Right renal cortex interstitium (tissue), 3 donors: ENCODE measurements around the gene IGFN1. TPM values are rescaled to one million over a fixed set of nuclear protein-coding genes. Genes with fewer than 3 reads are reported as not detected.

Experiments
- DNase-seq, 3 donors: peaks; one replicate each; pipeline ENCODE4 v3.0.0-alpha.2; 2013; ENCODE audit warnings: low read depth in 3 of 3, low spot score in 2 of 3
- polyA plus RNA-seq, 3 donors: library from polyadenylated mRNA; unstranded; fragments of 120-200 nt; gene quantifications; one replicate each; pipeline ENCODE4 v1.2.1, GENCODE V29; 2013; ENCODE audit not compliant: insufficient read length in 3 of 3

IGFN1 gene
- polyA plus RNA-seq, 3 donors = 0.13 to 0.42 (median 0.29) TPM

DNA sequence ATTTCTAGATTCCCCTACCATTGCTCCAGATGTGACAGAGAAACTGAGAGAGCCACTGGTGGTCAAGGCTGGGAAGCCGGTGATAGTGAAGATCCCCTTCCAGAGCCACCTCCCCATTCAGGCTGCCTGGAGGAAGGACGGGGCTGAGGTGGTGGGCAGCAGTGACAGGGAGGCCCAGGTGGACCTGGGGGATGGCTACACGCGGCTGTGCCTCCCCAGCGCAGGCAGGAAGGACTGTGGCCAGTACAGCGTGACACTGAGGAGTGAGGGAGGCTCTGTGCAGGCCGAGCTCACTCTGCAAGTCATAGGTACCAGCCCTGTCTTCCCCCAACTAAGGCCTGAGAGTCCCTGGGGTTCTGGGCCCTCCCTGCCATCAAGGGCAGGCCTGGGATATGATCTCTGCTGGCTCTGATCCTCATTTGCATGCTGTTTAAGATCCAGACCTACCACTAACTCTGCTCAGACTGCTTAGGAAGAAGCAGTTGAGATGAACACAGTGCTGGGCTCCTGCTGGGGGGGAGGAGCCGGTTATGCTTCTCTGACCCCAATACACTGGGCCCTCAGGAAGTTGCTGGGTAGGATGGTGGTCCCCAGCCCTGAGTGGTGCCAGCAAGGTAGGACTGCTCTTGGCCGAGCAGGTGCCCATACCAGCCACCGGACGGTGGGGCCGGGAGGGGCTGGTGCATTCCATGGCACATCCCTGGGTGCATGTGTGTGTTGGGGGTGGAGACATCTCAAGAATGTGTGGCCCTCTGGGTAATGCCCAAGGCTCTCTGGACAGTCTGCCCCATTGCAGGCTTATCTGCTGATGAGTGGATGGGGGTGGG is 25.1 kb downstream of the IGFN1 start:
- no peak for DNase-seq

- DNase-seq = no peak
These were observed 25.9 kb downstream of the IGFN1 start for GRCh38 chr1:201216395-201217085.

DNA sequence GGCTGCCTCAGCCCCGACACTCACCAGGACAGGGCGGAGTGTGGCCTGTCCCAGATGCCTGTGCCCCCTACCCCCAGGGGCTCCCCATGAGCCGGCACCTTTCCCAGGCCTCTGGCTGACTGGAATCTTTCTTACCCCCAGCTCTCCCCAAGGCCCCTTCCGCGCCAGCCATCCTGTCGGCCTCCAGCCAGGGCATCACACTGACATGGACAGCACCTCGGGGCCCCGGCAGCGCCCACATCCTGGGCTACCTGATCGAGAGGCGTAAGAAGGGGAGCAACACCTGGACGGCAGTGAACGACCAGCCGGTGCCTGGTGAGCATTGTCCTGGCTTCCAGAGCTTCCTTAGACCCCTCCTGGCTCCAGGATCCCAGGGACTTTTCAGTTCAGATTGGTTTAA is 26.5 kb downstream of the IGFN1 start:
- DNase-seq = no peak

DNA sequence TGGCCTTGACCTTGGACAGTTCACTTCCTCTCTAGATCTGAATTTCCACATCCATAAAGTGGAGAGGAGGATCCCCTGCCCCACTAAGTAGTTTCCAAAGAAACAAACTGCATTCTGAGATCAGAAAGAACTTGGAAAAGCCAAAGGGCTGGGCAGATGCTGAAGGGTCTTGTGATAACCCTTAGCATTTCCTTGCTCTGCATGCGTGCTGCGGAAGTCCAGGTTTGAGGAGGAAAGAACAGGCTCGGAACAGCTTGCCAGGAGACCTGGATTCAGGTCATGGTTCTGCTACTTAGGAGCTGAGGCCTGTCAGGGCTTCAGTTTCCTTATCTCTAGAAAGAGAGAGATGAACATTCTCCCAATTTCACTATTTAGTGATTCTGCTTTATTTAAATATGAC is 27.2 kb downstream of the IGFN1 start:
- no peak for DNase-seq

DNA sequence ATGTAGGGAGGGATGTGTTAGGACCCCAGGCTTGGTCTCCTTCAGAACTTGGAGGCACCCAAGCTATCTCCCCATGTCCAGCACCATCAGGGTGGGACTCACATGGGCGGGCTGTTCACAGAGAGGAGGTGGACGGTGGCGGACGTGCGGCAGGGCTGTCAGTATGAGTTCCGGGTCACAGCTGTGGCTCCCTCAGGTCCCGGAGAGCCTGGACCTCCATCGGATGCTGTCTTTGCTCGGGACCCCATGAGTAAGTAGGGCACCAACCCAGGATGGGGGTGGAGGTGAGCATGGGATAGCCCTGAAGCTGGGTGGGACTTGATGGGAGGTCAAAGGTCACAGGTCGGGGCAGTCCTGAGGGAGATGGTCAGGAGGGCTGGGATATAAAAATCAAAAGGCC is 27.8 kb downstream of the IGFN1 start:
- DNase-seq = no peak

DNA sequence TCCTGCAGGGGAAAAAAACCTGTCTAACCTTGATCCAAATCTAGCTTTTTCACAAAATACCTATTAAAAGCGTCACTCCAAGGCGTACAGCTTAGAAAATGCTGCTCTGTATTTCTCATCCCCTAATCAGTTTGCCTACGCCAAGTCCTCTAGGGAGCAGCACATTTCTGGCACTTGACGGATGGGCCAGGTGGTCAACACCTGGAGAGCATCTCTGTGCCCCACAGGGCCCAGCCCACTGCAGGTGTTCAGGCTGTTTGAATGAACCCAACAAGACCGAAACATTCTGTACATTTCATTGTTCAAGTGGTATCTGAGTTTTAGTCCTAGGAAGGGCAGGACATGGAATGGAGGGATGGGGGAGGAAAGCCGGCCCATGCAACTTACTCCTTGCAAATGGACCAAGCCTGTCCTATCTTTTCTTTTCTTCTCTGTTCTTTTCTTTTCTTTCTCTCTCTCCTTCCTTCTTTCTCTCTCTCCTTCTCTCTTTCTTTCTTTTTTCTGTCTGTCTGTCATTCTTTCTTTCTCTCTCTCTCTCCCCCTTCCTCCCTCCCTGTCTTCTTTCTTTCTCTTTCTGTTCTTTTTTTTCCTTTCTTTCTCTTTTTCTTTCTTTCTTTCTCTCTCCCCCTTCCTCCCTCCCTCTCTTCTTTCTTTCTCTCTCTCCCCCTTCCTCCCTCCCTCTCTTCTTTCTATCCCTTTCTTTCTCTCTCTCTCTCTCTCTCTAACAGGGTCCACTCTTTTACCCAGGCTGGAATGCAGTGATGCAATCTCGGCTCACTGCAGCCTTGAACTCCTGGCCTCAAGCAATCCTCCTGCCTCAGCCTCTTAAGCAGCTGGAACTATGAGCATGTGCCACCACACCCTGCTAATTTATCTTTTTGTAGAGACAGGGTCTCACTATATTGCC is 29.1 kb downstream of the IGFN1 start:
- no peak for DNase-seq

GRCh38 chr1:201220388-201220715 is 29.7 kb downstream of the IGFN1 start:
- no peak for DNase-seq

- no peak for DNase-seq
These were observed 30.7 kb downstream of the IGFN1 start for GRCh38 chr1:201221201-201221846.

- DNase-seq = no peak
These were observed 31.5 kb downstream of the IGFN1 start for GRCh38 chr1:201222125-201222524.

DNA sequence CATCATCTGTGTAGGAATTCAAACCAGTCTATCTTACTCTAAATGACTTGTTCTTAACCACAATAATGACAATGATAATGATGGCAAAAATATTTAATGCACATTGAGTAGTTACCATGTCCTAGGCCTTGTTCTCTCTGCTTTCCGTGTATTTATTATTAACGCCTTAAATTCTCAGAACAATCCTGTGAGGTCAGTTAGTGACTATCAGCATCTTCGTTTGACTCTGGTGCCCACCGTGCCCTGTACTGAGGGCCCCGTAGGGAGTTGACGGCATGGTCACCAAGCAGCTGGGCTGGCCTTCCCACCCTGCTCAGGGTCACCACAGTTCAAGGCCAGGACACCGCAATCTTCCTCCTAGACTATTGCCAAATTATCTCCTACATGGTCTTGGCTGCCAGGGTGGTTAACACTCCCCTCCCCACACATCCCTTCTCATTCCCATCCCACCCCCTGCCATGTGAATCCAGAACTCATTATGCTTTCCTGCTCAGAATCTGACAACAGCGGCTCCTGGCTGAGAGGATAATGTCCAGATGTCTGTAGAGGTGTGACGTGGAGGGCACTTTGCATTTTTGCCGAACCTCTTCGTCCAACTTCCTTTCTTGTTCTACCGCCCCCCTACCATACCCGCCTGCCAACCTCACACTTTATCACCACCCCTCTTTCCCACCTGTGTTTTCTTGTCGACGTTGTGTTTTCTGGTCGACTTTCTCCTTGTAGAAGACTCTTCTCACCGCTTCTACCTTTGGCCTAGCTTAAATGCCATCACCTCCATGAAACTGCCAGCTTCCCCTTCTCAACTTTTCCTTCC is 33.4 kb downstream of the IGFN1 start:
- no peak for DNase-seq

GRCh38 chr1:201224666-201225370 is 34.2 kb downstream of the IGFN1 start:
- DNase-seq = no peak

DNA sequence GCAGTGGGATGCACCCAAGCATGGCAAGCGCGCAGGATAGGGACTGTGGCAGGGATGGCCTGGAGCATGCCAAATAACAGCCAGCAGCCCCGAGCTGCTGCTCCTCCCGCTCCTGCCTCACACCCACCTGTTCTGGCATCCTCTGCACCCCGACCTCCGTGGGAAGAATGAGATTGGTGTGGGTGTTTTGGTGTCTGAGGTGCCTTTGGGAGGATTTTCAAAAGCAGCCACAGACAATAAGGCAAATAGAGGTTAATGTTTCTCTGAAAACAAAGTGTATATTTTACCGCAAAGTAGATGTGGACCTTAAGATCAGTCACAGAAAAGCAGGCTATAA is 35.5 kb downstream of the IGFN1 start:
- DNase-seq = no peak

DNA sequence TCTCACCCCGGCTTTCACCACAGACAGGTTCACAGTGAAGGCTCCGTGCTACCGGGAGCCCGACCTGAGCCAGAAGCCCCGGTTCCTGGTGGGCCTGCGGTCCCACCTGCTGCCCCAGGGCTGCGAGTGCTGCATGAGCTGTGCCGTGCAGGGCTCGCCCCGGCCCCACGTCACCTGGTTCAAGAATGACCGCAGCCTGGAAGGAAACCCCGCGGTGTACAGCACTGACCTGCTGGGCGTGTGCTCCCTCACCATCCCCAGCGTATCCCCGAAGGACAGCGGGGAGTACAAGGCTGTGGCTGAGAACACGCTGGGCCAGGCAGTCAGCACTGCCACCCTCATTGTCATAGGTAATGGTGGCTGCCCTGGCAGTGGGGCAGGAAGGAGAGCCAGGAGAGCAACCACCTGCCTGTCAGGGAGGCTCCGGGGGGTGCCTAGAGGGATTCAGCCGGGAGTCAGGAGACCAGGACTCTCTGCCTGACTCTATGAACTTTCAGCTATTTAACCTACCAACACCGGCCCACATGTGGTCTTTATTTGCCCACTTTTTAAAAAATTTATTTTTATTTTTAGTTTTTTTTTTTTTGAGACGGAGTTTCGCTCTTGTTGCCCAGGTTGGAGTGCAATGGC is 36.4 kb downstream of the IGFN1 start:
- DNase-seq = no peak

DNA sequence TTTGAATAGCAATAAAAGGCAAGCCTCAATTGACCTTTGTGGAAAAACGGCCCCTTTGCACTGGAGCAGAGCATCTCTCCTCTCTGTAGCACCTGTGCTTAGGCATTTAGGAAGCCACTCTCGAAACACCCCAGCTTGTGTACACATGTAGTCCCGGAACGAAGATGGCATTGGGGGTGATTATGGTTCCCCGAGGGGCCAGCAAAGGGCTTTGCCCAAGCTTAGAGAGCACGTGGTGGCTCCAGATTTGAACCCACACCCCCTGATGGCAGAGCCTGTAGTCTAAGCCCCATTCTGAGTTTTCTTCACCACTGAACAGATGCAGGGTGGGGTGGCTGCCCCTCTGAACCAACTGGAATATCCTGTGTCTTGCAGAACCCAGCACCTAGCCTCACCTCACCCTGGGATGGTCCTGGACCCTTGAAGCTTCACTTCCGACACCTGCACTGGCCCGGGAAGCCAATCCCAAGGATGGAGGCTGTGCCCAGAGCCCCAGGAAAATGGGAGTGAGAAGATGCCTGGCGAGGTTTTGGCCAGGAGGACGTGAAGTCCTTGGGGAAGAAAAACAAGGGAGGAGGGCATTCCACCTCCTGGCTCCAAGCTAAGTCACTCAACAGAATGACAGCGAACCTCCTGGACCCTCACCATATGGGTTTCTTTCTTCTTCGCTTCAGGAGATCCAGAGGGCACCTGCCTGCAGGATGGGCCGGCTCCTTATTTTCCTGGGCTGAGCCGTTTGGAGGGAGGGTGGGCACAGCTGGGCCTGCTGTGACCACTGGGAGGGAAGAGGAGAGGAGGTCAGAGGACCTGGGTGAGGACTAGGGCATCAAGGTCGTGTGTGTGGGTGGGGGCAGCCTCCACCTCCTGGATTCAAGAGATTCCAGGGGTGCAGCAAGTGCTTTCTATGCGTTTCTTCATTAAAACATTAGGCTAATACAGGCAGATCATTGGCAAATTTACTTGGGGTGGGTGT is 37.7 kb downstream of the IGFN1 start:
- DNase-seq = no peak

DNA sequence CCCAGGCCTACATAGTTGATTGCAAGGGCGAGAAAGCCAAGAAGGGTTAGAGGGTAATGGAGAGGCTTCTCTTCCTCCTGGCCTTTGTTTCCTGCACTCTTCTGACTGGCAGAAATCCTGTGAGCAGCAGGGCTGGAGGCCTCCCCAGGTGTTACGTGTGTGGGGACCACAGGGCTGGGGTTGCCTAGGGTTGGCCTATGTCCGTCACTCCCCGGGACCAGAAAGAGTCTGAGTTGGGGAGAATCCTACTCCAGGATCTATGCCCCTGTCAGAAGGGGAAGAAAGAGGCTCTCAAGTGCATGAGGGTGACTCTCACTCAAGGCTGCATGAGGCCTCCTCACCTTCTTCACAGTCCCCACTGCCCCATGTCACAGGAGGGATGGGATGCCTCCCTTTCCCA is 38.5 kb downstream of the IGFN1 start:
- no peak for DNase-seq

DNA sequence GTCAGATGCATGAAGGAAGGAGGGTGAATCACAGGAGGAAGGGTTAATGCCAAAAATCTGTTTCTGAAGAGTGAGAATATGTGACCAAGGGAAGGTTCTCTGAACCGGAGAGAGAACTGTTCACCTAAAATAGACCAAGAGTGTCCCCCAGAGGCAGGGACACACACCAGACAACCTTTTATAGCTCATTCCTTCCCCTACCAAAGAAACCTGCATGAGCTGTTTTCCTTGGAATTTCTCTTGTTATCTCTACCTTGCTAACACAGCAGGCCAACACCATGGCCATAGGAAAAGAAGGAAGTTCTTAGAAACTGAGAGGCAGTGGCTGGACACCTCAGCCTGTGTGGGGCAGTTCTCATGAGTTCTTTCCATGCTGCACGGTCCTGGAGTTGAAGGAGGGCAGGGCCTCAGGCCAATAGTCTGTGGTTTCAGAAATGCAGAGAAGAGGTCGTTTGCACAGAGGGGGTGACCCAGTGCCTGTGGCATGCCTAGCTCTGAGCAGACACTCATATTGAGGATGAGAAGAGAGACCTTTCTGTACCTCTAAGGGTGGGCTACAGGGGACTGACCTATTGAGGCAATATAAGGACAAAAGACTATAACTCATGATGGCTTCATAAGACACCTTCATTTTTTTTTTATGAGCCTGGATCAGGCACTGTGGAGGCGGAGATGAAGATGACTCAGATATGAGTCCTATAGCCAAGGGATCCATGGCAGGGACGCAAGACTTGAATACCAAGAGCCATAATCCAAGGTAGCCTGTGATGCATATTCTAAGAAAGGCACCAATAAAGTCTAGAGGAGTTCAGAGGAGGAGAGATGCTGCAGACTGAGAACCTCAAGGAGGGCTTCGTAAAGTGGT is 39.4 kb downstream of the IGFN1 start:
- no peak for DNase-seq

DNA sequence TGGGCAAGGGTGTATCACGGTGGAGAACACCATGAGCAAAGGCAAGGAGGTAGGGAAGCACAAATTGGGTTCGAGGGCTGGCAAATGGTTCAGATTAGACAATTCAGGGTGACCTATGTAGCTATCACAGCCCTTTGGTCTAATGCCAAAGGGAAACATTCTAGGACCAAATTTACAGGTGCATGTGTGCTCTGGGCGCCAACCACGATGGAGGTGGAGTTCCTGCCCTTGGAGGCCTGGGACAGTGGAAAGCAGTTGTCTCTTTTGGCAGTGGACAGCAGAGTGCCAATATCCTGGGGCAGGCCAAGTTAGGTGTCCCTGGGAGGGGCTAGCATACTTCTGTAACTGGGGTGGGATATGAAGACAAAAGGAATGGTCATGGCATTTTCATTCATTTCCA is 40.1 kb downstream of the IGFN1 start:
- DNase-seq = no peak
